ENCODE data around the gene ABLIM1. TPM values are rescaled to one million over a fixed set of nuclear protein-coding genes. Genes with fewer than 3 reads are reported as not detected.

The ABLIM1 gene
- total RNA-seq, 4 donors from 2014 or later, result 83.1 to 145 (median 120) TPM

DNA sequence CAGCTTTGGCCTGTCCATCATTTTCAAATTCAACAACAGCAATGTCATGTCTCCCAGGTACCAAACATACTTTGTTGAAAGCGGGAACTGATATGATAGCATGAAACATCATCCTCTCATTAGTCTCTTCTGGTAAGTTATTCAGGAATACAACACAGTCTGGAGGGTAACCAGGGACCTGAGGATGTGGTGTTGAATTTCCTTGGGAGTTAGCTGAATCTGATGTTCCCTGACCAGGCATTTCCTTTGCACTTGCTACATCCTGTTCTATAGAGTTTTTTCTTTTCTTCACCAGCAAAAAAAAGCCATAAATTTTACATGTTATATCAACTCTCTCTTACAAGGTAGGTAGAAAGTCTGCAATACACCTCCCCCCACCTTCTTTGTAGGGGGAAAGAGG lies 156.0 kb downstream of the ABLIM1 start:
- TF ChIP-seq EP300 (IDR thresholded peaks at IDR 0.05), result no peak
- TF ChIP-seq, protein P1, sequence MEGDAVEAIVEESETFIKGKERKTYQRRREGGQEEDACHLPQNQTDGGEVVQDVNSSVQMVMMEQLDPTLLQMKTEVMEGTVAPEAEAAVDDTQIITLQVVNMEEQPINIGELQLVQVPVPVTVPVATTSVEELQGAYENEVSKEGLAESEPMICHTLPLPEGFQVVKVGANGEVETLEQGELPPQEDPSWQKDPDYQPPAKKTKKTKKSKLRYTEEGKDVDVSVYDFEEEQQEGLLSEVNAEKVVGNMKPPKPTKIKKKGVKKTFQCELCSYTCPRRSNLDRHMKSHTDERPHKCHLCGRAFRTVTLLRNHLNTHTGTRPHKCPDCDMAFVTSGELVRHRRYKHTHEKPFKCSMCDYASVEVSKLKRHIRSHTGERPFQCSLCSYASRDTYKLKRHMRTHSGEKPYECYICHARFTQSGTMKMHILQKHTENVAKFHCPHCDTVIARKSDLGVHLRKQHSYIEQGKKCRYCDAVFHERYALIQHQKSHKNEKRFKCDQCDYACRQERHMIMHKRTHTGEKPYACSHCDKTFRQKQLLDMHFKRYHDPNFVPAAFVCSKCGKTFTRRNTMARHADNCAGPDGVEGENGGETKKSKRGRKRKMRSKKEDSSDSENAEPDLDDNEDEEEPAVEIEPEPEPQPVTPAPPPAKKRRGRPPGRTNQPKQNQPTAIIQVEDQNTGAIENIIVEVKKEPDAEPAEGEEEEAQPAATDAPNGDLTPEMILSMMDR (IDR thresholded peaks at IDR 0.05), result no peak
- no peak for TF ChIP-seq POLR2A (IDR thresholded peaks at IDR 0.05; ENCODE audit: low read depth)
- no peak for TF ChIP-seq POLR2AphosphoS5 (IDR thresholded peaks at IDR 0.05)
- Histone ChIP-seq H3K9me3 (no peaks in the 10 kb centered on the region), H3K27me3 (no peaks in the 10 kb centered on the region), H3K4me1 (peaks cover 45 to 63% (median 57%) of the 10 kb centered on the region in 4 donors), H3K4me3 (no peak overlapping the region), H3K27ac (replicated peaks in 1 of 4) (no peak overlapping the region), H3K36me3 (peaks cover 0 to 30% (median 0%) of the 10 kb centered on the region in 4 donors)
- intact Hi-C loops (cut with DNase I), result no loop called here
- no peak for DNase-seq (ENCODE audit: extremely low spot score)
- WGBS, result 91% methylated on average over 1 of the region's 1 CpG

DNA sequence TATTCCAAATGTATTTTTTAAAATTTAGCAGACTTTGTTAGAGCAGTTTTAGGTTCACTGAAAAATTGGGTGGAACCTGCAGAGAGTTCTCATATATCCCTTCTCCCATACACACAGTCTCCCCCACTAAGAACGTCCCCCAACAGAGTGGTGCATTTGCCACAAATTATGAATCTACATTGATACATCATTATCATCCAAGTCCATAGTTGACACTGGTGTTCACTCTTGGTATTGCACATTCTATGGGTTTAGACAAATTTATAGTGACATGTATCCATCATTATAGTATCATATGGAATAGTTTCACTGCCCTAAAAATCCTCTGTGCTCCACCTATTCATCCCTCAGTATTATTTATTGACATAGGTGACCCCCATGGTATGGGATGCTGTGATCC lies 156.4 kb downstream of the ABLIM1 start:
- no peaks in the 10 kb centered on the region for H3K27me3 ChIP-seq
- intact Hi-C loops (cut with DNase I), result no loop called here
- TF ChIP-seq, protein P1 (IDR thresholded peaks at IDR 0.05), result peak in 1 of 3 experiments; percentile 10
- TF ChIP-seq POLR2A (IDR thresholded peaks at IDR 0.05; ENCODE audit: low read depth) (no peak), POLR2AphosphoS5 (IDR thresholded peaks at IDR 0.05) (no peak), EP300 (IDR thresholded peaks at IDR 0.05) (no peak)
- WGBS, result 100% methylated on average over 1 of the region's 1 CpG
- H3K36me3 ChIP-seq, result peaks cover 0 to 34% (median 0%) of the 10 kb centered on the region in 4 donors
- peaks cover 41 to 59% (median 52%) of the 10 kb centered on the region in 4 donors for H3K4me1 ChIP-seq
- no peak overlapping the region for H3K27ac ChIP-seq (replicated peaks in 1 of 4)
- H3K9me3 ChIP-seq, result no peaks in the 10 kb centered on the region
- H3K4me3 ChIP-seq, result no peak overlapping the region
- DNase-seq (ENCODE audit: extremely low spot score), result no peak

DNA sequence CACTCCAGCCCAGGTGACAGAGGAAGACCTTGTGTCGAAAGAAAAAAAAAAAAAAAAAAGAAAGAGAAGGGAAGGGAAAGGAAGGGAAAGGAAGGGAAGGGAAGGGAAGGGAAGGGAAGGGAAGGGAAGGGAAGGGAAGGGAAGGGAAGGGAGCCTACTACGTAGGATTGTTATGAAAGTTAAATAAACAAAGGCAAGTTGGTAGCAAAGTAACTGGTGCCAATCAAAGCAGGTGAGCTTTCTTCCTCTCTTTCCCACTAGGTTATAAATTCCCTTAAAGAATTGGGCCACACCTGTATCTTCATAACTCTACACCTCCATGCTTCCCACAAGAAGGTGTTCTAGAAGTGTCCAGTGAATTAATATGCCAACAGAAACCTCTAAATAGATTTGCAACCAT lies 157.4 kb downstream of the ABLIM1 start:
- H3K27ac ChIP-seq (replicated peaks in 1 of 4), result no peak overlapping the region
- H3K4me1 ChIP-seq, result peaks cover 31 to 49% (median 42%) of the 10 kb centered on the region in 4 donors
- no peaks in the 10 kb centered on the region for H3K27me3 ChIP-seq
- intact Hi-C loops (cut with DNase I), result no loop called here
- H3K9me3 ChIP-seq, result no peaks in the 10 kb centered on the region
- H3K4me3 ChIP-seq, result no peak overlapping the region
- no peak for DNase-seq (ENCODE audit: extremely low spot score)
- TF ChIP-seq POLR2A (IDR thresholded peaks at IDR 0.05; ENCODE audit: low read depth) (no peak), EP300 (IDR thresholded peaks at IDR 0.05) (no peak), POLR2AphosphoS5 (IDR thresholded peaks at IDR 0.05) (no peak)
- TF ChIP-seq, protein P1 (IDR thresholded peaks at IDR 0.05), result no peak
- H3K36me3 ChIP-seq, result peaks cover 0 to 44% (median 0%) of the 10 kb centered on the region in 4 donors
- WGBS, result 74% methylated on average over 2 of the region's 2 CpGs

DNA sequence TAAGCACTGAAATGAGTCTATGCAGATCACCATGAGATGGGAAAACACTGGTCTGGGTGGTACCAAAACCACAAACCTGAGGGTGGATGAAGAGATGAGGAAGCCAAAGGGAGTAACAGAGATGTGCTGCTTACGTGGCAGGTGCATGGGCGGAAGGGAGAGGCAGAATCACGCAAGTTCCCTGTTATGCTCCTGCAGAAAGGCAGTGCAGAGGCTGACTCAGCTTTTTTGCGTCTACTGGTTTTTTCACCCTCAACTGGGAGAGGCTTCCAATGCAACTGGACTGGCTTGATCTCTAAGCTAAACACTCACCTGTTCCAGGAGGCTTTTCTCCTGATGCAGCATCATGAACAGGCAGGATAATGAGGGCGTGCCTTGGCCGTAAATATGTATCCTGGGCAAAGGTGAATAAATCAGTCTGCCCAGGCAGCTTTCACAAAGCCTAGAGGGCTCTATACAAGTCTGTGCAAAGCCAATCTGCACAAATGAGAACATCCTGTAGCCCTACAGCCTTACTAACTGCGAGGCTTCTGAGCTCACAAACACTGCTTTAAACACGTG lies 158.4 kb downstream of the ABLIM1 start:
- 69% methylated on average over 8 of the region's 8 CpGs for WGBS
- Histone ChIP-seq H3K27me3 (no peaks in the 10 kb centered on the region), H3K9me3 (no peaks in the 10 kb centered on the region), H3K4me3 (no peak overlapping the region), H3K4me1 (peaks cover 22 to 39% (median 33%) of the 10 kb centered on the region in 4 donors), H3K36me3 (peaks cover 0 to 54% (median 0%) of the 10 kb centered on the region in 4 donors), H3K27ac (replicated peaks in 1 of 4) (no peak overlapping the region)
- no peak for DNase-seq (ENCODE audit: extremely low spot score)
- intact Hi-C loops (cut with DNase I), result no loop called here
- TF ChIP-seq, protein P1 (IDR thresholded peaks at IDR 0.05), result no peak
- no peak for TF ChIP-seq EP300 (IDR thresholded peaks at IDR 0.05)
- no peak for TF ChIP-seq POLR2A (IDR thresholded peaks at IDR 0.05; ENCODE audit: low read depth)
- TF ChIP-seq POLR2AphosphoS5 (IDR thresholded peaks at IDR 0.05), result no peak

DNA sequence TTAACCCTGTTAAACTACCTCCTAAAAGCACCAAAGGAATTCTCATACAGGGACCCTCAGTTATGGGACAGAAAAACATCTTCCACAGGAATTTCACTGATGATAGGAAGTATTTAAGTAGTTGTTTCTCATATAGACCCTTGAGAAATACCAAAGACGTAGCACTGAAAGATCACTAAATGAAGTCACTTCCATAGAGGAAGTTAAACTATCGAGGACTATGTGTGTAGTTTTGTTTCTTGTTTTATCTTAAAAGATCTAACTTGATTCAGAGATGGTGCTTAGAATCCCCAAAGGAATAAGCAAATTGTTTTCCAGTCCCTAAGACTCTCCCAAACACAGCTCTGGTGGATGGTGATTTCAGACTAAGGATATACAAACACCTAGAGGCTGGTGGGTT lies 159.0 kb downstream of the ABLIM1 start:
- no peaks in the 10 kb centered on the region for H3K9me3 ChIP-seq
- no peak for DNase-seq (ENCODE audit: extremely low spot score)
- no peak for TF ChIP-seq EP300 (IDR thresholded peaks at IDR 0.05)
- TF ChIP-seq POLR2A (IDR thresholded peaks at IDR 0.05; ENCODE audit: low read depth), result no peak
- TF ChIP-seq POLR2AphosphoS5 (IDR thresholded peaks at IDR 0.05), result no peak
- TF ChIP-seq, protein P1 (IDR thresholded peaks at IDR 0.05), result no peak
- peaks cover 16 to 33% (median 27%) of the 10 kb centered on the region in 4 donors for H3K4me1 ChIP-seq
- 74% methylated on average over 2 of the region's 2 CpGs for WGBS
- H3K27ac ChIP-seq (replicated peaks in 1 of 4), result no peak overlapping the region
- no peaks in the 10 kb centered on the region for H3K27me3 ChIP-seq
- intact Hi-C loops (cut with DNase I), result no loop called here
- peaks cover 0 to 56% (median 0%) of the 10 kb centered on the region in 4 donors for H3K36me3 ChIP-seq
- H3K4me3 ChIP-seq, result no peak overlapping the region

Data from esophagus muscularis mucosa (tissue), 4 donors.